ENCODE data around the gene VGLL3. TPM values are rescaled to one million over a fixed set of nuclear protein-coding genes. Genes with fewer than 3 reads are reported as not detected.

The VGLL3 gene
- total RNA-seq (10 to 100 TPM; 33.1 to 55.3 TPM), polyA plus RNA-seq (ENCODE audit: insufficient read length in 6 of 6) (10 to 100 TPM; 20.8 to 27.6 (median 25.1) TPM)
- long read RNA-seq, donor 1, full-length matches to known transcripts = 4 of 12 reads
- long read RNA-seq, donor 1, partial matches to known transcripts = 8 of 12 reads
- long read RNA-seq, donor 1, other reads (novel, unspliced or antisense) = 0 of 12 reads
- long read RNA-seq, donor 2, full-length matches to known transcripts = 4 of 4 reads
- long read RNA-seq, donor 2, partial matches to known transcripts = 0 of 4 reads
- long read RNA-seq, donor 2, other reads (novel, unspliced or antisense) = 0 of 4 reads
- long read RNA-seq, donor 3, full-length matches to known transcripts = 2 of 2 reads
- long read RNA-seq, donor 3, partial matches to known transcripts = 0 of 2 reads
- long read RNA-seq, donor 3, other reads (novel, unspliced or antisense) = 0 of 2 reads
- long read RNA-seq, donor 4, partial matches to known transcripts = 0 of 1 reads
- long read RNA-seq, donor 4, other reads (novel, unspliced or antisense) = 1 of 1 reads
- long read RNA-seq, donor 5, full-length matches to known transcripts = 3 of 3 reads
- long read RNA-seq, donor 5, partial matches to known transcripts = 0 of 3 reads
- long read RNA-seq, donor 5, other reads (novel, unspliced or antisense) = 0 of 3 reads
- long read RNA-seq, donor 6, partial matches to known transcripts = 5 of 7 reads
- long read RNA-seq, donor 6, other reads (novel, unspliced or antisense) = 0 of 7 reads
- long read RNA-seq, donor 7, full-length matches to known transcripts = 2 of 2 reads
- long read RNA-seq, donor 7, partial matches to known transcripts = 0 of 2 reads
- long read RNA-seq, donor 7, other reads (novel, unspliced or antisense) = 0 of 2 reads
- long read RNA-seq, donor 8, full-length matches to known transcripts = 2 of 2 reads
- long read RNA-seq, donor 8, partial matches to known transcripts = 0 of 2 reads
- long read RNA-seq, donor 8, other reads (novel, unspliced or antisense) = 0 of 2 reads
- long read RNA-seq, donor 9 = 0 reads
- long read RNA-seq, donor 10, full-length matches to known transcripts = 1 of 3 reads
- long read RNA-seq, donor 10, partial matches to known transcripts = 0 of 3 reads
- long read RNA-seq, donor 10, other reads (novel, unspliced or antisense) = 2 of 3 reads
- long read RNA-seq, donor 11 = 0 reads
- long read RNA-seq, donor 12, full-length matches to known transcripts = 3 of 3 reads
- long read RNA-seq, donor 12, partial matches to known transcripts = 0 of 3 reads
- long read RNA-seq, donor 12, other reads (novel, unspliced or antisense) = 0 of 3 reads

GRCh38 chr3:86990734-86991481, at the start of gene VGLL3:
Gene VGLL3 (minus strand): TSS chr3:86991149. CDS start chr3:86990743, 406 bp downstream.
- DNase-seq (peak; percentile 74 to 95 (median 86)), ATAC-seq (peak; percentile 90)
- Histone ChIP-seq H3K36me3 (no peaks in the 10 kb centered on the region), H3K4me1 (no peaks in the 10 kb centered on the region), H3K4me3 (peak within 1 kb of the TSS; percentile 44 to 45), H3K27me3 (peaks cover 0 to 51% of the 10 kb centered on the region in 2 donors), H3K9me3 (no peaks in the 10 kb centered on the region), H3K27ac (peak within 1 kb of the TSS; percentile 69 to 89)
- TF ChIP-seq CTCF (IDR thresholded peaks at IDR 0.05) = no peak
- intact Hi-C loops (cut with DNase I) = no loop called here

GRCh38 chr3:87037652-87038051, 46.7 kb upstream of the VGLL3 start:
- no peak for DNase-seq
- H3K9me3 ChIP-seq = no peaks in the 10 kb centered on the region
- no peaks in the 10 kb centered on the region for H3K27me3 ChIP-seq
- no peaks in the 10 kb centered on the region for H3K4me1 ChIP-seq
- no peaks in the 10 kb centered on the region for H3K36me3 ChIP-seq
- H3K27ac ChIP-seq = no peak overlapping the region
- TF ChIP-seq CTCF (IDR thresholded peaks at IDR 0.05) = no peak
- intact Hi-C loops (cut with DNase I) = no loop called here
- H3K4me3 ChIP-seq = no peak overlapping the region
- no peak for ATAC-seq

GRCh38 chr3:87036671-87037070, 45.7 kb upstream of the VGLL3 start:
- no peak for DNase-seq
- H3K4me3 ChIP-seq = no peak overlapping the region
- H3K4me1 ChIP-seq = no peaks in the 10 kb centered on the region
- no peak overlapping the region for H3K27ac ChIP-seq
- ATAC-seq = no peak
- no peaks in the 10 kb centered on the region for H3K9me3 ChIP-seq
- intact Hi-C loops (cut with DNase I) = no loop called here
- no peaks in the 10 kb centered on the region for H3K27me3 ChIP-seq
- no peak for TF ChIP-seq CTCF (IDR thresholded peaks at IDR 0.05)
- H3K36me3 ChIP-seq = no peaks in the 10 kb centered on the region

- no peak for ATAC-seq
- Histone ChIP-seq H3K27ac (no peak overlapping the region), H3K4me3 (no peak overlapping the region), H3K36me3 (no peaks in the 10 kb centered on the region), H3K4me1 (no peaks in the 10 kb centered on the region), H3K27me3 (no peaks in the 10 kb centered on the region), H3K9me3 (no peaks in the 10 kb centered on the region)
- DNase-seq = no peak
- TF ChIP-seq CTCF (IDR thresholded peaks at IDR 0.05) = no peak
- intact Hi-C loops (cut with DNase I) = no loop called here
Observed at GRCh38 chr3:87035339-87035738, 44.4 kb upstream of the VGLL3 start.

All from left lung (tissue), 14 donors.